Right lobe of liver (tissue), 4 donors: ENCODE results near the gene ZNF506.
"Not testable (repeated sequence)": the region's sequence is repeated elsewhere in the genome, so short reads cannot be mapped to it uniquely, and the experiment has no call there.

ENCODE experiments used
- CTCF ChIP-seq, 4 donors: fragments of 200-600 bp in 3 of 4; fragments of 450-650 bp in 1 of 4; IDR thresholded peaks; one replicate each; pipeline versions ENCODE4 v1.5.1 to v1.8.0; 2016 to 2022; ENCODE audit warnings: antibody characterized with exemption in 4 of 4, mild to moderate bottlenecking in 2 of 4
- POLR2A ChIP-seq: fragments of 450-650 bp; IDR thresholded peaks from one replicate; pipeline ENCODE4 v1.6.1; 2017; ENCODE audit warnings: antibody characterized with exemption, mild to moderate bottlenecking
- donor health status: DM: no; HTN: no; CAD: no.
- donor health status: DM: no; HTN: no; CAD: no.
- donor health status: DM: no; HTN: yes; CAD: no.

GRCh38 chr19:19743921-19744320 is 77.6 kb downstream of the ZNF506 start:
- TF ChIP-seq CTCF (IDR thresholded peaks at IDR 0.05); POLR2A: not testable (repeated sequence)
